Mucosa of rectum (tissue), 2 donors: Measurements from ENCODE around the gene TTLL5.

ENCODE experiments used
- H3K27ac ChIP-seq, 2 donors: one replicate each; pipeline ENCODE4 v1.7.0; 2013; ENCODE audit warnings: inconsistent platforms in 2 of 2, low read depth in 2 of 2, low read length in 2 of 2
- H3K27me3 ChIP-seq, 2 donors: one replicate each; pipeline ENCODE4 v1.7.0; 2013; ENCODE audit warnings: low read length in 2 of 2; ENCODE audit not compliant: control insufficient read depth in 2 of 2, insufficient read depth in 2 of 2
- H3K36me3 ChIP-seq, 2 donors: one replicate each; pipeline ENCODE4 v1.7.0; 2013; ENCODE audit warnings: low read length in 2 of 2; ENCODE audit not compliant: control insufficient read depth in 2 of 2, insufficient read depth in 2 of 2
- H3K4me1 ChIP-seq, 2 donors: one replicate each; pipeline ENCODE4 v1.7.0; 2013; ENCODE audit warnings: low read length in 2 of 2, mild to moderate bottlenecking in 1 of 2; ENCODE audit not compliant: control insufficient read depth in 2 of 2, insufficient read depth in 2 of 2
- H3K4me3 ChIP-seq, 2 donors: one replicate each; pipeline ENCODE4 v1.7.0; 2013; ENCODE audit warnings: low read length in 2 of 2
- H3K9ac ChIP-seq, 2 donors: one replicate each; pipeline ENCODE4 v1.7.0; 2013; ENCODE audit warnings: low read length in 2 of 2, low read depth in 1 of 2, mild to moderate bottlenecking in 1 of 2
- H3K9me3 ChIP-seq, 2 donors: one replicate each; pipeline ENCODE4 v1.7.0; 2013; ENCODE audit warnings: low read length in 2 of 2; ENCODE audit not compliant: control insufficient read depth in 2 of 2
- donor health status: healthy.
- donor health status: Normal muscosa, but diverticular disease.

The TTLL5 gene

GRCh38 chr14:75660630-75661498 lies at the start of gene TTLL5, which contains the start of gene ERG28:
Gene TTLL5 (plus strand): TSS chr14:75661246. CDS start chr14:75663150, 1,904 bp downstream.
Gene ERG28 (minus strand): TSS chr14:75660876. CDS start chr14:75657502, 3,374 bp downstream.
- H3K4me1 ChIP-seq, result peaks cover 12 to 15% of the 10 kb centered on the region in 2 donors
- H3K9me3 ChIP-seq, result no peaks in the 10 kb centered on the region
- H3K36me3 ChIP-seq, result peaks cover 15 to 22% of the 10 kb centered on the region in 2 donors
- no peaks in the 10 kb centered on the region for H3K27me3 ChIP-seq
- H3K9ac ChIP-seq, result peak within 1 kb of the TSS; percentile 85 to 87
- H3K4me3 ChIP-seq, result peak within 1 kb of the TSS; percentile 89 to 91
- H3K27ac ChIP-seq, result peak within 1 kb of the TSS; percentile 82 to 90

- Histone ChIP-seq H3K27me3 (no peaks in the 10 kb centered on the region), H3K9me3 (no peaks in the 10 kb centered on the region), H3K36me3 (no peaks in the 10 kb centered on the region), H3K27ac (no peak overlapping the region), H3K9ac (no peak overlapping the region), H3K4me3 (no peak overlapping the region), H3K4me1 (no peaks in the 10 kb centered on the region)
These were observed 48.9 kb upstream of the TTLL5 start for GRCh38 chr14:75612157-75612556.

GRCh38 chr14:75614179-75614578 lies 46.9 kb upstream of the TTLL5 start:
- no peak overlapping the region for H3K9ac ChIP-seq
- H3K4me1 ChIP-seq, result no peaks in the 10 kb centered on the region
- H3K36me3 ChIP-seq, result no peaks in the 10 kb centered on the region
- no peak overlapping the region for H3K4me3 ChIP-seq
- no peaks in the 10 kb centered on the region for H3K9me3 ChIP-seq
- no peaks in the 10 kb centered on the region for H3K27me3 ChIP-seq
- H3K27ac ChIP-seq, result no peak overlapping the region

GRCh38 chr14:75615200-75615599 lies 45.8 kb upstream of the TTLL5 start:
- Histone ChIP-seq H3K4me1 (peaks cover 0 to 4% of the 10 kb centered on the region in 2 donors), H3K36me3 (no peaks in the 10 kb centered on the region), H3K27me3 (no peaks in the 10 kb centered on the region), H3K4me3 (no peak overlapping the region), H3K9ac (no peak overlapping the region), H3K27ac (peak overlapping the region; percentile 20 to 40), H3K9me3 (no peaks in the 10 kb centered on the region)

GRCh38 chr14:75619548-75619947 lies 41.5 kb upstream of the TTLL5 start:
- H3K9ac ChIP-seq, result no peak overlapping the region
- H3K4me1 ChIP-seq, result peaks cover 0 to 14% of the 10 kb centered on the region in 2 donors
- no peak overlapping the region for H3K27ac ChIP-seq

DNA sequence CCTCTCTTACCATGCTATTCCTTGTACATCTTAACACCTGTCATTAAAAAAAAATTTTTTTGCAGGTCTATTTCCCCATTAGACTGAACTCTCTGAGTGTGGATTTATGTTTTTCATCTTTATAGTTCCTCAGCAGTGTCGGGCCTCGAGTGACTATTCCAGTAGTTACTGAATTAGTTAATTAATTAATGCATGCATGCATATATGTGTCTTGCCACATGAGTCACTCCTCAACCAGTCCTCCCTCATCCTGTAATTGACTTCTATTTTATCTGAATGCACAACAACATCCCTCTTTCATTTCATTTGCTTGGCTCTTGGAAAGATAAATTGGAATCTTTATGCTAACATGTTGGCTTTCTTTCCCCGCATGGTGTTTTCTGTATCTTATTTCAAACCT lies 36.0 kb upstream of the TTLL5 start:
- H3K4me3 ChIP-seq, result no peak overlapping the region
- H3K9ac ChIP-seq, result no peak overlapping the region
- H3K9me3 ChIP-seq, result no peaks in the 10 kb centered on the region
- H3K27me3 ChIP-seq, result no peaks in the 10 kb centered on the region
- peaks cover 0 to 12% of the 10 kb centered on the region in 2 donors for H3K4me1 ChIP-seq
- H3K36me3 ChIP-seq, result no peaks in the 10 kb centered on the region
- no peak overlapping the region for H3K27ac ChIP-seq

More at GRCh38 chr14:75619548-75619947, 41.5 kb upstream of the TTLL5 start:
- Histone ChIP-seq H3K36me3 (no peaks in the 10 kb centered on the region), H3K9me3 (no peaks in the 10 kb centered on the region), H3K4me3 (no peak overlapping the region), H3K27me3 (no peaks in the 10 kb centered on the region)

DNA sequence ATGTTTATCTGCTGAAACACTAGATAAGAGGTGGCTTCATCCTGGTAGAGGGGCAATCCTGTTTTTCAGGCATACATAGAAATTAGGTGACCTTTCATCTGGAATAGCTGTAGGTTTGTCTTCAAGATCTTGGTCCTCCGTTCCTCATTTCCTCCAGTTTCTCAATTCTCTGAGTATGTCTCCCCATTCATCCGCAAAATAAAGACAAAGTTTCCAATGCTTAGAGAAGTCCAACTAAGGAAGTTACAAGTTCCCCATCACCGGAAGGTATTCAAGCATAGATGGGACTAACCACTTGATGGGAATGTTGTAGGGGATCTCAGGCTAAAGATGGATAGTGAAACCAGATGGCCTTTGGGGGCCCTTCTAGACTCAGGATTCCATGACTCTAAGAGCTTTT lies 34.6 kb upstream of the TTLL5 start:
- Histone ChIP-seq H3K27me3 (no peaks in the 10 kb centered on the region), H3K4me3 (no peak overlapping the region), H3K27ac (no peak overlapping the region), H3K9ac (no peak overlapping the region), H3K9me3 (no peaks in the 10 kb centered on the region), H3K4me1 (peaks cover 0 to 7% of the 10 kb centered on the region in 2 donors), H3K36me3 (no peaks in the 10 kb centered on the region)

GRCh38 chr14:75626863-75627262 lies 34.2 kb upstream of the TTLL5 start:
- Histone ChIP-seq H3K27me3 (no peaks in the 10 kb centered on the region), H3K4me3 (no peak overlapping the region), H3K9ac (no peak overlapping the region), H3K27ac (no peak overlapping the region), H3K9me3 (no peaks in the 10 kb centered on the region), H3K4me1 (peaks cover 0 to 4% of the 10 kb centered on the region in 2 donors), H3K36me3 (no peaks in the 10 kb centered on the region)

DNA sequence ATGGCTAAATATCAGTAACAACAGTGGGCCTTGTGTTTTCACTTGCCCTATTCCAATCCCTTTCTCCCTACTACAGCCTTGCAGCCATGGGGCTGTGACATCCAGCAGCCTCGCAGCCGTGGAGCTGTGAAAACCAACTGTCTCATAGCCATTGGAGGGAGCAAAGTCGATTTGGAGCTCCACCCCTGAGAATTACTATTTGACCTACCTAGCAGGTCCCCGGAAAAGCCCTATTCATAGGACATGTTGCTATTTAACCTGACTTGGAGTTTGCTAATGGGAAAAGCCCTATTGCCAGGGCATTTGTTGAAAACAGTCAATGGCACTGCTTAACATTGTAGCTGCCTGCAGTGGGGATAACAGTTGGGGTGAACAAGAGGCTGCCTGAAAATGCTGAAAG lies 33.6 kb upstream of the TTLL5 start:
- H3K27ac ChIP-seq, result peak overlapping the region in 1 of 2 donors; percentile 4
- H3K4me1 ChIP-seq, result peaks cover 0 to 4% of the 10 kb centered on the region in 2 donors
- H3K36me3 ChIP-seq, result no peaks in the 10 kb centered on the region

DNA sequence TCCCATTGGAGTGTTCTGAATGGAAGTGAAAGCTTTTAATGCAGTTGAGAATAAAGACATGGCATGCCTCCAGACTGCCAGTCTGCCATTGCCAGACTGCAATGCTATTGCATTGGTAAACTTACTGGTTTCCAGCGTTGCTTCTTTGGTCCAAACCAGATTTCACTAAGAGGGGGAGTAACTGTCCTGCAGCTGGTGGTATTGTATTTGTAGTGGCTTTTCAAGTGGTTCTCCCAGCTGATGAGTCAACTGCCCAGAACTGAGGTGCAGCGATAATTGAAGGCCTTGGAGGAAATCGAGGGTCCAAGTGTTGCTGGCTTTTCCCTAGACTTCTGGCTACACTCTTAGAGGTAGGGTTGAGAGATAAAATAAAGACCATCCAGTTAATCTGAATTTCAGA lies 32.2 kb upstream of the TTLL5 start:
- no peaks in the 10 kb centered on the region for H3K4me1 ChIP-seq
- no peaks in the 10 kb centered on the region for H3K27me3 ChIP-seq
- H3K9ac ChIP-seq, result no peak overlapping the region
- H3K4me3 ChIP-seq, result no peak overlapping the region
- no peaks in the 10 kb centered on the region for H3K36me3 ChIP-seq
- H3K27ac ChIP-seq, result no peak overlapping the region
- H3K9me3 ChIP-seq, result no peaks in the 10 kb centered on the region

More for the DNA sequence above, 33.6 kb upstream of the TTLL5 start:
- no peaks in the 10 kb centered on the region for H3K9me3 ChIP-seq
- no peak overlapping the region for H3K4me3 ChIP-seq
- no peaks in the 10 kb centered on the region for H3K27me3 ChIP-seq
- H3K9ac ChIP-seq, result no peak overlapping the region
